Stimulated activated CD4-positive, alpha-beta T cell treated with anti-CD3 and anti-CD28 coated beads, Interleukin-15, amount 100 ng/mL, for 48 hours (primary cell): ENCODE results near the gene SAMD11.
"Not testable (repeated sequence)": the region's sequence is repeated elsewhere in the genome, so short reads cannot be mapped to it uniquely, and the experiment has no call there.

Experiments used
- DNase-seq, 2 donors: peaks; one replicate each; pipeline ENCODE4 v3.0.0-alpha.2; 2020; ENCODE audit warnings: low read depth in 2 of 2

Gene SAMD11

DNA sequence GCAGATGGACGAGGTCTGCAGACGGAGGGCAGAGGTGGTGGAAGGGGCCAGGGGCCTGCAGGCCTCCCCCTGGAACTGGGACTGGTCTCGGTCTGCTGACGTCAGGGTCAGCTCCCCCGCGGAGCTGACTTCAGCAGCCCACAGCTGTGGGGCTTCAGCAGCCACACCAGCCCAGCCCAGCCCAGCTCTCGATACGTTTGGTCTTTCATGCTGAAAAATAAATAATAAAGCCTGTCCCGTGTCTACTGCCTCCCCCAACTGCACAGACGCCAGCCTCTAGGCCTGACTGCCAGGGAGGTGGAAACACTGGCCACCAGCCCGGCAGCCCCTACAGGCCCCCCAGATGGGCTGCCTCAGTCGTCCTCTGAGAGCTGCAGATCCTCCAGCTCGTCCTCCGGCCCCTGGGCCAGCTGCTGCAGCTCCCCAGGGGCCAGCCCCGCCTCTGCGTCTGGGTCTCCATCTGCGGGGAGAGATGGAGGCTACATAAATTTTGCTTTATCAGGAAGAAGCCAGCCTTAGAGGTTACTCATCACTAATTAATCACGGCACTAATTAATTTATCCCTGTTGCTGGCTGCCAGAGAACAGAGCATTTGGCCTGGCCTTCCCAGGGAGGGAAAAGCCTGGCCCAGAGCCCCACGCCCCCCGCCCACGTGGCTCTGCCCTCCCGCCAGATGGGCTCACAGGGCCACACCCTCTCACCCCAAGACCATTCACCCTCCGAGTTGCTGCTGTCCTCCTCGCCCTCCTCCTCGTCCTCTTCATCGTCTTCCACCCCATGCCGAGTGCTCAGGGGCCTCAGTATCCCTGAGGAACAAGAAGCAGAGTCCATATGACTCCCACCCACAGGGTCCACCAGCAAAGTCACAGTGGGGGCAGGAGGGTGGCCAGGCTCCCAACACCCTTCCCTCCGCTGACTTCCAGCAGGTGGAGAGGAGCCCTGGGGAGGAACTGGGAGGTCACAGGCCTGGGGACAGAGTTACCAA, 20.9 kb downstream of the SAMD11 start:
- no peak for DNase-seq

DNA sequence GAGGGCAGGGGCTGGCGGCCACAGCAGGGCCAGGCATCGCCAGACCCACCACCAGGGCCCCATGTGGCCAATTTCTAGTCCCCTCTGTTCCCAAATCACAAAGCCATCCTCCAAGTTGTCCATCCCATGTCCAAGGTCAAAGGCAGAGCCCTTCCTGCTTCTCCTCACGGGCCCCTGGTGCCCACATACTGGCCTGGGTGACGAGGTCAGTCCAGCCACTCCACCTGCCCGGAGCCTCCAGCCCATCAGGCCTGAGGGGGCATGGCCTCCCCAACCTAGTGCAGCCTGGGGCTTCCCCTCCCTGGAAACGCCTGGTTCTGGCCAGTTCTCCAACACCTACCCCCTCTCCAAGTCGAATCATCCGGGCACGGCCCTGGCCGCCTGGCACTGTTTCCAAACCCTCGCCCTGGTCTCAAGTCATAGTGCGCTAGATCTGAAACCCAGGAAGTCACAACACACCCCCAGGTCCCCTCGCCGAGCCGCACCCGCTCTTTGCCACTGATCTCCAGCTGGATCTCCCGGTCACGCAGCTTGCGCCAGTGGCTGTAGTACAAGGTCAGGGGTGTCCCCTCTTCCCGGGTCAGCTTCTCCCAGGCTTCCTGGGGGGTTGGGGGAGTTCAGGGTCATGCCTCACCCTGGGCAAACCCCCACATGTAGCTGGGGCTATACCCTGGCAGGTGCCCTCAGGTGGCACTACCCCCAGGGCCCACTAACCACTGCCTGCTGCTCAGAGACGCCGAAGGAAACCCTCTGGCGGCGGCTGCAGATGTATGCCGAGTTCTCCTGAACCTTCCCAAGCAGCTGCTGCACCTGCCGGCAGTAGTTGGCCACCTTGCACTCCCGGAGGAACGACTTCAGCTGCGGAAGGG, 22.2 kb downstream of the SAMD11 start:
- DNase-seq = no peak

DNA sequence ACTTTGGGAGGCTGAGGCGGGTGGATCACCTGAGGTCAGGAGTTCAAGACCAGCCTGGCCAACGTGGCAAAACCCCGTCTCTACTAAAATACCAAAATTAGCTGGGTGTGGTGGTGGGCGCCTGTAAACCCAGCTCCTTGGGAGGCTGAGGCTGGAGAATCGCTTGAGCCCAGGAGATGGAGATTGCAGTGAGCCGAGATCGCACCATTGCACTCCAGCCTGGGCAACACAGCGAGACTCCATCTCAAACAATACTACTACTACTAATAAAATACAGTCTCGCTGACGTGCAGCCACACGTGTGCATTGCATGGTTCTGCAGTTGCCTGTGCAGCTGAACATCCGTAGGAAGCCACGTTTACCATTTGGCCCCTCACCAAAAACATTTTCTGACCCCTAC, 23.1 kb downstream of the SAMD11 start:
- not testable (repeated sequence) for DNase-seq

DNA sequence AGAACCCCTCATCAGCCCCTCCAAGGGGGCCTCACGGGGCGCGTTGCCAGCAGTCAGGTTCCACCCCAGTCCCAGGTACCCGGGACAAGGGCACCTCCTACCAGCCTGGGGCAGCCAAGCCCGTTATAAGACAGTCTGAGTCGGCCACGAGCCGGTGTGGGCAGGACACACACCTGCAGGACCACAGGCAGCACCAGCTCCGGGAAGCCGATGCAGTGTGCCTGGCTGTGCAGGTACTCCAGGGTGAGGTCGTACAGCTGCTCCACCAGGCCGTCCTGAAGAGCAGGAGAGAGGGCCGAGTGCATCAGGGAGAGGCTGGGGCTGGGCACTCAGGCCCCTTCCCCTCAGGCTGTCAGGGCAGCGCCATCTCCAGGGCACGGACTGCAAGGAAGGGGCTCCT, 24.2 kb downstream of the SAMD11 start:
- DNase-seq = no peak

DNA sequence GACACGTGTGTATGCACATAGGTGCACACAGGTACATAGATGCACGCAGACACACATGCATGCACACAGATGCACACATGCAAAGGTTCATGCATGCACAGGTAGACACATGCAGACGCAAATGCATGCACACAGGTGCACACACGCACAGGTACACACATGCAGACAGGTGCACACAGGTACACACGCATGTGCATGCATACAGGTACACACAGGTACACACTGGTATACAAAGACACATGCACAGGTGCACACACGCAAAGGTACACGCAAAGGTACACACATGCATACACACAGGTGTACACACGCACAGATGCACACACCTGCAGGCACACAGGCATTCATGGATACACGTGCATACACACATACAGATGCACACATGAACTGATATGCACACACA, 26.5 kb downstream of the SAMD11 start:
- DNase-seq = no peak

DNA sequence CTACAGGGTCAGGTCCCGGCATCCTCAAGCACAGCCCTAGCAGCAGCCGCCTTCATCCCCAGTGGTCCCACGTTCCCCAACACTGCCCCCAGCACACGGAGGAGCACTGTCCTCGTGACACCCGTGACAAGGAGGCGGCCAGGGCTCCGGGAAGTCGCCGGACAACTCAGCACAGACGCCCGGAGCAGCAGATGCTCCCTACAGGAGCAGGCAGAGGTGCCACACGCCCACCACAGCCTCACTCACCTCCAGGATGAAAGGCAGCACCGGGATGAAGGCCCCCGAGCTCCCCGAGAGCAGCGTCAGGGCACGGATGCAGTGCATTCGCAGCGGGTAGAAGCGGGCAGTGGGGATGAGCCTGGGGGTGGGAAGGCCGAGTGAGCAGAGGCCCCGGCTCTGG, 27.2 kb downstream of the SAMD11 start:
- DNase-seq = no peak

DNA sequence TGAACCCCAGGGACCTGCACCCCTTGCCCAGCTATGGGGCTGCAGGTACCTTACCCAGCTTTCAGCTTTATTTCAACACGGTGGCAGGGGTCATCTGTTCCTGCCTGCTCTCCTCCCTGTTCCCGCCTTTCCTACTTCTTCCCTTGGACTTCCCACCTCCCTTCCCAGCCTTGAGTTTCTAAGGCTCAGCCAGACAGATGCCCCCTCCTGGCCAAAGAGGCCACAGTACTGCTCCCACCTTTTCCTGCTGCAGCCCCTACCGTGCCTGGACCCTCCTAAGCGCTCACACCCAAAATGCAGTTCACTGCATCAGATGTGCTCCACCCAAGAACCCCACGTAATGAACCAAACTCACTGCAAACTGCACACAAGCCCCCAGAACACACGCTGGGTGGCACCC, 27.6 kb downstream of the SAMD11 start:
- no peak for DNase-seq

DNA sequence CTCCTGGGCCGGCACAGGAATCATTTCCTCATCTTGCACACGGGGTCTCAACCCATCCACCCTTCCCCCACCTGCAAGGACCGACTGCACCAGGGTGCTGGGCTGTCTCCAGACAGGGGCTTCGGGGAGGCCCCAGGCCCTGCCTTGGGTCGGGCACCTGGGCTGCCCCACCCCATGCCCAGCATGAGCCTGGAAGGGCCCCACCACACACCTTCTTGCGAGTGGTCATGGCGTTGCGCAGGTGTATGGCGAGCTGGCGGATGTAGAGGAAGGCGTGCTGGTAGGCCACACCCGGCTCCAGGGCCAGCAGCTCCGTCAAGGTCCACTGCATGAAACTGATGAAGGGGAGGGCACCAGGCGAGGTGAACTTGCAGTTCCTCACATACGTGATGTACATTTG, 28.5 kb downstream of the SAMD11 start:
- DNase-seq = no peak

DNA sequence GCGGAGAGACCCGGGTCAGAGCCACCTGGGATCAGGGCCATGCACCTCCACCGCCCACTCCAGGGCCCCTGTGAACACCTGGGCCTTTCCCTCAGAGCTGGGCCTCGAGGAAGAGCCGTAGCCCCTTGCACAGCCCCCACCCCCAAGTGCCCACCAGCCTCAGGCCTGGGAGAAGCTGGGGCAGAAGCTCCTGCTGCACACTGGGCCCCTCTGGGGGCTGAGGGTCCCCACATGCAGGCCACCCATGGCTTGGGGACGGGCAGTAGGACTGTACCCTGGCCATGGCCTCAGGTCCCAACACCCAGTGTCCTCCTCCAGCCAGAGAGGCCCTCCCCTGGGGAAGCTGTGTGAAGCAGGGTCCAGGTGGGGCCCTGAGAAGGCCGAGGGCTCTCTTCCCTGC, 28.9 kb downstream of the SAMD11 start:
- no peak for DNase-seq

DNA sequence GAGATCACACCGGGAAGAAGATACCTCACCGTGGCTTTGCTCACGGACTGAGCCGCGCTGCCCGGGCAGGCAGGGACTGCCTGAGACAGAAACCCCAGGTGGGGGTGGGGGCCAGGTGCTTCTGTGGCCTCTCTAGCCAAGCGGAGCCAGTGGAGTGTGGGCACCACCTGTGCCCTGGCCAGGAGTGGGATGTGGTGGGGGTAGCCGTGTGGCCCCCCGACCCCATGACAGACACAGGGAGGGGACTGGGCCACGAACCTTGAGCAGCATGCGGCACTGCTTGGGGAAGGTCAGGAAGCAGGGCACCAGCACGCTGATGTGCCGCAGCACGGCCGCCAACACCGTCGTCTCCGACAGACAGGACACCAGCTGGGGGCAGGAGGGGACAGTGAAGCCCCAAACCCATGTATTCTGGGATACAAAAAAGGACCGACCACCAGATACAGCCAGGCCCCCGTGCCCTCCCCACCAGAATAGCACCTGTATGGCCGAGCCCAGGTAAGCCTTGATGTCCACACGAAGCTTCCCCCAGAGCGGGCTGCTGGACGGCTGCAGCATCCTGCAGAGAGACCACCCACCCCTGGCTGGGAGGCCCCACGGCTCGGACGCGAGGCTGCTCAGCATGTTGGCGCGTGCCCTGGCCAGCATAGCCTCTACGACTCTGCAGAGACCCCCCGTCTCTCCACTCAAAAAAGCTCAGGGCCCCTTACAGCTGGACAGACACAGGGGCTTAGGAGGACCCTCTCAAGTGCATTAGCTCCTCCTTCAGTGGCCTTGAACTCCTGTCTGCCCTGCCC, 30.0 kb downstream of the SAMD11 start:
- DNase-seq = no peak

DNA sequence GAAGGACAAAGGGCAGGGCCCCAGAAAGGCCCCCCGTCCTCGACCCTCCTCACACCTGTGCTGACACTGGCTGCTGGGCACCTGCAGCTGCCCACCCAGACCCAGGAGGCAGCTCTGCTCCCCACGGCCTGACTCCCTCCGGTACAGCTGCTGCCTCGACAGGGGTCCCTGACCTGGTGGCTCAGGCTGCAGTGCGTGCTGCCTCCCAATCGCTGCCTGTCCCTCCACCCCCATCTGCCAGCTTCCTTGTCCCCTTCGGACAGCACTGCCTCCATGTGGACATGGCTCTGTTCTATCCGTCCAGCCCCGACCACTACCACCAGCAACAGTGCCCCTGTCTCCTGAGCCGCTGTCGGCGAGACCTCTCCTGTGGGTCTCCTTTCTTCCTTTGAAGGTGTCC, 31.2 kb downstream of the SAMD11 start:
- DNase-seq = no peak

DNA sequence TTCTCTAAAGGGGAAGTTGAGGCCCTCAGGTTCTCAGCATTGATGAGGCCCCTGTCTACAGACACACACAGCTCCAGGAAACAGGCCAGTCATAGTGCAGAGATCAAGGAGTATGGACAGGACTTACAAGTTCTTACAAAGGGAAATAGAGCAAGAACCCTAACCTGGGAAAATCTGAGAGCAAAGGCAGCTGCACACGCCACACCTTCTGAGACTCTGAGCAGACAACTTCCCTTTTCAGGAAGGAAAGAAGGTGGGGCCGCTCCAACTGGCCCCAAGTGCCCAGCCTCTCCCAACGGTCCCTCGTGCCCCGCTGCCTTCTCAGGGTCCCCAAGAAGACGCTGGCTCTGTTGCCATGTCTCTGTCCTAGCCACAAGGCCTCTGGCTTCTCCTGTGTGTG, 31.8 kb downstream of the SAMD11 start:
- no peak for DNase-seq

DNA sequence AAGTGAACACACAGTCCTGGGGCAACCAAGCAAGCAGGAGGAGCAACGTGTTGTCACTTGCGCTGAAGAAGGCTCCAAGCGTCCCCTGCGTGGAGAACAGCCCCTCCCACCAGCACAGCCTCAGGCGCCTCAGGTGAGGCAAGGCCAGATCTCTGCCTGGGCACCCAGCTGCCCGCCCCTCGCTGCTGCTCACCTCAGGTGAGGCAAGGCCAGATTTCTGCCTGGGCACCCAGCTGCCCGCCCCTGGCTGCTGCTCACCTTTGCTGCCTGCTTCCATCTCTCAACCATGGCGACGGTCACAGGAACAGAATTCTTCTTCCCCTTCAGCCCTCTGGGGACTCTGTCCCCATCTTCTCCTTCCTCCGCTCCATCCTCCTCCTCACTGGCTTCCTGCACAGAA, 32.9 kb downstream of the SAMD11 start:
- DNase-seq = no peak

DNA sequence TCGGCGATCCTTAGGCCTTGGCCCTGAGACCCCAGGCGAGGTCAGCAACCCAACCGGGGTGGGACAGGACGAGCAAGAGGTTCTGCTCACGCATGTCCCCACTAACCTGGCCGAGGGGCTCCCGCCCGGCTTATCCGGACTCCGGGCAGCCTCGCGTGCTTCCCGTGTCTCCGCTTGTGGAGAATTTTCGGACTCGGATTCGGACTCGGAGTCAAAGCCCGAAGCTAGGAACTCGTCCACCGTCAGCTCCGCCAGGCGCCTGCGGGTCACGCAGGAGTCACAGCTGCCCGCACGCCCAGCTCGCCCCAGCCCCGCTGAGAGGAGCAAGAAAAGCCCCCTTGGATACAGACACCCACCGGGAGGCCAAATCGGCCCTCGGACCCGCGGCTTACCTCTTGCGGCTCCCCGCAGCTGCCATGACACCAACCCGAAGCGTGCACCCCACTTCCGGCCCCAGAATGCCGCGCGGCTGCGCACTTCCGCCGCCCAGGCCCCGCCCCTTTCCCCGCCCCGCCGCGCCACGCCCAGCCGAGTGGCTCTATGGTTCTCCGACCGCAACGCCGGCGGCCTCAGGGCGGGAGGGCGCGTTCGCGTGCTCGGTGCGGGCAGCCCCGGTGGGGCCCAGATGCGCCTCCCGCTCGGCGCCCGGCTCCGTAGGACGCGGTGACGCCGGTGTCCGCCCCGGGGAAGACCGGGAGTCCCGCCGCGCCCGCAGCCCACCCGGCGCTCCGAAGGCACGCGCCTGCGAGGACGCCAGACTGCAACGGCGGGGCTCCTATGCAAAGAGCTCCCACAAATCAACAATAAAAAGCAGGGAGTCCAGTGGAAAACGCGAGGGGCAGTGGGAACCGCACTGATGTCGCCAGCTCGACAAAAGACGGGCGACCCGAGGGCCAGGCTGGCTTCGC, 35.4 kb downstream of the SAMD11 start, which contains the start of gene NOC2L:
TSS of gene NOC2L (minus strand) at position 434 of the 908 bp plus-strand sequence. CDS start at position 418, 16 bp downstream.
- peak; percentile 90 to 95 for DNase-seq

DNA sequence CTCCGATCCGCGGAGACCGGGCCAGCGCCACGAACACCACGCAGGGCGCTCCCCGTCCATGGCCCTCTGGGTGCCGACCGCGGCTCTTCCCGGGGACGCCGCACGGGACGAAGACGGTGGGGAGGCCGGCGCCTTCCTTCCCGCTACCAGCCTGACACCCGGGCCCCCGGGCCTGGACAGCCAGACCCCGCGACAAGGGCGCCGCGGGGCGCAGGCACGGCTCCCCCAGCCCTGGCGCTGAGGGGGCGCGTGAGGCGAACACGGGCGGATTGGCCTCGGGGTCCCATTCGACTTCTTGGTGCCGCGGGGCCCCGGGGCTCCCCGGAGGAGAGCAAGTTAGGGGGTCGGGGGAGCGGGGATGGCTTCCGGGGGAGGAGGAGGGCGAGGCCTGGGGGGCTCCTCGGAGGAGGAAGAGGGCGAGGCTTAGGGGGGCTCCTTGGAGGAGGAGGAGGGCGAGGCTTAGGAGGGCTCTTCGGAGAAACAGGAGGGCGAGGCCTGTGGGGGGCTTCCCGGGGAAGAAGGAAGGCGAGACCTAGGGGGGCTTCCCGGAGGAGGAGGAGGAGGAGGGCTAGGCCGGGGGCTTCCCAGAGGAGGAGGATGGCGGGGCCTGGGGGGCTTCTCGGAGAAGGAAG, 36.1 kb downstream of the SAMD11 start:
- no peak for DNase-seq

DNA sequence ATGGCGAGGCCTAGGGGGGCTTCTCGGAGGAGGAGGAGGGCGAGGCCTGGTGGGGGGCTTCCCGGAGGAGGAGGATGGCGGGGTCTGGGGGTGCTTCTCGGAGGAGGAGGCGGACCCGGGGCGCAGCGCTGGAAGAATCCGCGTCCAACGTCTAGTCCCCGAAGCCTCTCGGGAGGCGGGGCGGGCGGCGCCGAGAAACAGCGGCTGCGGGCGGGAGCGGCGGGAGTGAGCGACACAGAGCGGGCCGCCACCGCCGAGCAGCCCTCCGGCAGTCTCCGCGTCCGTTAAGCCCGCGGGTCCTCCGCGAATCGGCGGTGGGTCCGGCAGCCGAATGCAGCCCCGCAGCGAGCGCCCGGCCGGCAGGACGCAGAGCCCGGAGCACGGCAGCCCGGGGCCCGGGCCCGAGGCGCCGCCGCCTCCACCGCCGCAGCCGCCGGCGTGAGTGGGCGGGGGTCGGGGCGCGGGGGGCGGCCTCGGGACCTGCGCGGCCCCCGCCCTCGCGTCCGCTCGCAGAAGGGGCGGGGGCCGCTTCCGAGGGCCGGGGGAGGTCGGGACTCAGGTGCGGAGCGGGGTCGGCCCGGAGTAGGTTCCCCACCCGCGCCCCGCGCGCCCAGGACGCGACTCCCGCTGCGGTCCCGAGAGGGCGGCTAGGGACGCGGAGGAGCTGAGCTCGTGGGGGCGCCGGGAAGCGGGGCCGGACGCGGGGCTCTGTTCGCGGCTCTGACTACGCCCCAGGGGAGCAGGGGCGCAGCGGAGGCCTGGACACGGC, 36.8 kb downstream of the SAMD11 start, which contains the start of gene KLHL17:
TSS of gene KLHL17 (plus strand) at position 222 of the 769 bp plus-strand sequence. CDS start at position 332, 110 bp downstream.
- peak; percentile 68 to 81 for DNase-seq

DNA sequence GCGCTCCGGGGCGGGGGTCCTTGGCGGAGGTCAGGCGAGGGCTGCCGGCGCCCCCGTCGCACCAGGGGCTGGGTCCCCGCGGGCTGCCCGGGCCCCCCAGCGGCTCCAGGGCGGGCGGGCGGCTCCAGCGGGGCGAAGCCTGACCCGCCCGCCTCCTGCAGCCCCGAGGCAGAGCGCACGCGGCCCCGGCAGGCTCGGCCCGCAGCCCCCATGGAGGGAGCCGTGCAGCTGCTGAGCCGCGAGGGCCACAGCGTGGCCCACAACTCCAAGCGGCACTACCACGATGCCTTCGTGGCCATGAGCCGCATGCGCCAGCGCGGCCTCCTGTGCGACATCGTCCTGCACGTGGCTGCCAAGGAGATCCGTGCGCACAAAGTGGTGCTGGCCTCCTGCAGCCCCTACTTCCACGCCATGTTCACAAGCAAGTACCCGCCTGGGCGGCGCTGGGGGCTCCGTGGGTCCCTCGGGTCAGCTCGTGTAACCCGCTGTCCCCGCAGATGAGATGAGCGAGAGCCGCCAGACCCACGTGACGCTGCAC, 37.5 kb downstream of the SAMD11 start:
- DNase-seq = no peak

DNA sequence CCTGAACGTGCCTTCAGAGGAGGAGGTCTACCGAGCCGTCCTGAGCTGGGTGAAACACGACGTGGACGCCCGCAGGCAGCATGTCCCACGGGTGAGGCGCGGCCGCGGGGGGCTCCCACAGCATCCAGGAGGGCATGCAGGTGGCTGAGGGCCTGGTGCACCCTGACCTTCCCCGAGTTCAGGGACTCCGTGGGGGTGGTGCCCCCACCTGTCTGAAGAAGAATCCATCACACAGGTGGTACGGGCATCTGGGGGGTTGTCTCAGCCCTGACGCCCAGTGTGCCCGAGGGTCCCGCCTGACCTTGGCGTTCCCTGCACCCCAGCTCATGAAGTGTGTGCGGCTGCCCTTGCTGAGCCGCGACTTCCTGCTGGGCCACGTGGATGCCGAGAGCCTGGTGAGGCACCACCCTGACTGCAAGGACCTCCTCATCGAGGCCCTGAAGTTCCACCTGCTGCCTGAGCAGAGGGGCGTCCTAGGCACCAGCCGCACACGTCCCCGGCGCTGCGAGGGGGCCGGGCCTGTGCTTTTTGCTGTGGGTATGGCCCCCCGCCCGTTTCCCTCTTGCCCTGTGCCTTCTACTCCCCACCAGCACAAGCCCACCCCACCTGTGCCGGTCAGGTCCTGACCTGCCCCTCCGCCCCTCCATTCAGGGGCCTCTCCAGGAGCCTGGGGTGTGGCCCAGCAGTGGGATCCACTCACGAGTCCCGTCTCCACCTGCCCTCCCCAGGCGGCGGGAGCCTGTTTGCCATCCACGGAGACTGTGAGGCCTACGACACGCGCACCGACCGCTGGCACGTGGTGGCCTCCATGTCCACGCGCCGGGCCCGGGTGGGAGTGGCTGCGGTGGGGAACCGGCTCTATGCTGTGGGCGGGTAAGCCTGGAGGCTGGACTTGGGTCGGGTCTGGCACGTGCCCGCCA, 38.9 kb downstream of the SAMD11 start:
- DNase-seq = no peak
